Endothelial cell of umbilical vein (primary cell): ENCODE data around the gene DLGAP1. TPM values are rescaled to one million over a fixed set of nuclear protein-coding genes. Genes with fewer than 3 reads are reported as not detected.
A peak's percentile ranks its signal among the peaks of the same experiment; 100 is the strongest.

Source experiments
- BruUV-seq: library from RNA; stranded (reverse); fragments of 400-500 nt; replicated peaks from 2 replicates; lab custom pipeline; 2021; lab: Mats Ljungman, UMichigan
- CTCF ChIA-PET: fragments of 300-600, 350-600 bp; sonication (Branson Sonifier 250); formaldehyde crosslinking; loops from one replicate; lab custom pipeline; 2021; ENCODE audit warnings: antibody characterized with exemption, inconsistent platforms; lab: Charles Lee
- POLR2A ChIA-PET: fragments of 300-600, 350-600 bp; sonication (Branson Sonifier 250); formaldehyde crosslinking; loops from one replicate; lab custom pipeline; 2021; ENCODE audit warnings: antibody characterized with exemption, inconsistent platforms; lab: Charles Lee
- DNase-seq: peaks from one replicate; pipeline ENCODE4 v3.0.0-alpha.2; 2011; ENCODE audit warnings: low read depth, low spot score
- FAIRE-seq: peaks from 2 replicates; lab custom pipeline; 2011; peaks lifted over from hg19 to GRCh38; lab: Jason Lieb, UNC
- H2AFZ ChIP-seq: 2 replicates; pipeline ENCODE4 v1.6.0; 2012; ENCODE audit warnings: low read depth, low read length, control low read depth, inconsistent platforms
- H3K27ac ChIP-seq: 2 replicates; pipeline ENCODE4 v1.5.1; 2011; ENCODE audit warnings: low read depth, mild to moderate bottlenecking, control low read depth, low read length, moderate library complexity; ENCODE audit not compliant: insufficient read depth
- H3K27me3 ChIP-seq, 2 experiments: 2 replicates each; pipeline versions ENCODE4 v1.6.0 to v1.6.1; 2011; ENCODE audit warnings: low read length in 2 of 2, mixed read lengths in 1 of 2; ENCODE audit not compliant: control insufficient read depth in 2 of 2, insufficient read depth in 2 of 2
- H3K36me3 ChIP-seq, 2 experiments: 2 replicates in 1 of 2; 3 replicates in 1 of 2; pipeline ENCODE4 v1.5.1; 2011; ENCODE audit warnings: low read length in 2 of 2, mild to moderate bottlenecking in 1 of 2, moderate library complexity in 1 of 2; ENCODE audit not compliant: control insufficient read depth in 2 of 2, insufficient read depth in 2 of 2; ENCODE audit errors: extremely low read depth in 1 of 2
- H3K4me1 ChIP-seq: 3 replicates; pipeline ENCODE4 v1.5.1; 2011; ENCODE audit warnings: mild to moderate bottlenecking, low read length; ENCODE audit not compliant: control insufficient read depth, insufficient read depth; ENCODE audit errors: extremely low read depth
- H3K4me2 ChIP-seq: 2 replicates; pipeline ENCODE4 v1.6.1; 2011; ENCODE audit warnings: low read length, control low read depth, mixed read lengths; ENCODE audit not compliant: insufficient read depth
- H3K4me3 ChIP-seq, 3 experiments: fragments of 200-600 bp in 1 of 3; sonication (generic), shearing (Covaris generic) in 1 of 3; replicated peaks in 1 of 3; 2 replicates each; pipeline ENCODE4 v1.5.1; 2011 to 2016; ENCODE audit warnings: control low read depth in 3 of 3, low read length in 3 of 3, mild to moderate bottlenecking in 2 of 3, inconsistent platforms in 1 of 3, low read depth in 1 of 3, moderate library complexity in 1 of 3; ENCODE audit not compliant: insufficient read depth in 1 of 3
- H3K79me2 ChIP-seq: 2 replicates; pipeline ENCODE4 v1.6.0; 2012; ENCODE audit warnings: low read length, inconsistent platforms; ENCODE audit not compliant: control insufficient read depth, insufficient read depth
- H3K9ac ChIP-seq: replicated peaks from 2 replicates; pipeline ENCODE3; 2011; ENCODE audit warnings: low read length, control low read depth; ENCODE audit not compliant: insufficient read depth; ENCODE audit errors: extremely low read depth
- H3K9me1 ChIP-seq: replicated peaks from 3 replicates; pipeline ENCODE4 v1.6.0; 2011; ENCODE audit warnings: mild to moderate bottlenecking, low read length; ENCODE audit not compliant: control insufficient read depth, insufficient read depth; ENCODE audit errors: extremely low read depth
- H3K9me3 ChIP-seq: replicated peaks from 2 replicates; pipeline ENCODE4 v1.5.1; 2012; ENCODE audit warnings: low read length, inconsistent platforms; ENCODE audit not compliant: control insufficient read depth, insufficient read depth
- H4K20me1 ChIP-seq: replicated peaks from 2 replicates; pipeline ENCODE3; 2011; ENCODE audit warnings: mild to moderate bottlenecking, low read length; ENCODE audit not compliant: control insufficient read depth, insufficient read depth; ENCODE audit errors: extremely low read depth
- EZH2 ChIP-seq: IDR thresholded peaks from 2 replicates; pipeline ENCODE4 v1.6.1; 2012; ENCODE audit warnings: borderline replicate concordance, low read depth, mild to moderate bottlenecking, moderate library complexity, low read length, inconsistent platforms; ENCODE audit not compliant: severe bottlenecking
- FOS ChIP-seq: IDR thresholded peaks from 2 replicates; pipeline ENCODE4 v1.6.1; 2011; ENCODE audit warnings: mild to moderate bottlenecking, low read length, moderate library complexity, borderline replicate concordance; ENCODE audit not compliant: insufficient read depth
- GATA2 ChIP-seq: IDR thresholded peaks from 2 replicates; pipeline ENCODE4 v1.7.0; 2011; ENCODE audit warnings: low read depth, mild to moderate bottlenecking, moderate library complexity, mixed read lengths, low read length; ENCODE audit not compliant: insufficient read length, insufficient read depth
- JUN ChIP-seq: IDR thresholded peaks from 2 replicates; pipeline ENCODE4 v1.6.1; 2011; ENCODE audit warnings: borderline replicate concordance, low read depth; ENCODE audit not compliant: insufficient read length, insufficient read depth
- MYC ChIP-seq: IDR thresholded peaks from one replicate; pipeline ENCODE4 v1.6.1; 2011; ENCODE audit warnings: mild to moderate bottlenecking, low read depth, low read length
- POLR2A ChIP-seq: IDR thresholded peaks from 2 replicates; pipeline ENCODE4 v1.6.1; 2012; ENCODE audit warnings: low read depth, mild to moderate bottlenecking, control low read depth, low read length
- POLR2AphosphoS5 ChIP-seq: IDR thresholded peaks from 2 replicates; pipeline ENCODE4 v1.6.1; 2012; ENCODE audit warnings: low read depth, mild to moderate bottlenecking, control low read depth, low read length, moderate library complexity; ENCODE audit not compliant: insufficient read depth
- dilution Hi-C: fragments of 300-500 bp; cut with MboI; formaldehyde crosslinking; loops from one replicate; pipeline ENCODE4 v1.15.0; 2019; ENCODE audit warnings: low sequenced_read_pairs; ENCODE audit not compliant: extremely low pct_ligation_motif_present
- intact Hi-C: fragments of 100-400 bp; cut with micrococcal nuclease; formaldehyde crosslinking; loops from one replicate; pipeline ENCODE4 v1.10.0; 2022
- polyA plus RNA-seq, 4 experiments: library from polyadenylated mRNA; depleted of rRNA in 3 of 4; stranded (reverse) in 3 of 4; unstranded in 1 of 4; fragments of >200 nt; gene quantifications; 2 replicates each; pipeline versions ENCODE4 v1.2.1 to v1.2.3, GENCODE V29; 2011 to 2012; ENCODE audit warnings: missing spikeins in 1 of 4
- total RNA-seq: library from RNA; stranded (reverse); gene quantifications from 2 replicates; pipeline ENCODE4 v1.2.3, GENCODE V29; 2021
- TF ChIP-seq, protein P1 (sequence below): IDR thresholded peaks from 2 replicates; pipeline ENCODE4 v1.6.1; 2011; ENCODE audit not compliant: insufficient read depth, insufficient read length
- TF ChIP-seq, protein P2 (sequence below), 2 donors: IDR thresholded peaks; 1 replicate in 1 of 2; 2 replicates in 1 of 2; pipeline ENCODE4 v1.5.1; 2011; ENCODE audit warnings: low read length in 2 of 2, mild to moderate bottlenecking in 2 of 2, moderate library complexity in 2 of 2, control low read depth in 1 of 2, inconsistent platforms in 1 of 2, low read depth in 1 of 2; ENCODE audit not compliant: insufficient read depth in 1 of 2; ENCODE audit errors: extremely low read depth in 1 of 2

The DLGAP1 gene
- total and polyA plus RNA-seq, 2 donors (not counting 3 experiments of a cell fraction or from before 2014, with no cell fraction given) = 0.04 TPM; not detected in 1

DNA sequence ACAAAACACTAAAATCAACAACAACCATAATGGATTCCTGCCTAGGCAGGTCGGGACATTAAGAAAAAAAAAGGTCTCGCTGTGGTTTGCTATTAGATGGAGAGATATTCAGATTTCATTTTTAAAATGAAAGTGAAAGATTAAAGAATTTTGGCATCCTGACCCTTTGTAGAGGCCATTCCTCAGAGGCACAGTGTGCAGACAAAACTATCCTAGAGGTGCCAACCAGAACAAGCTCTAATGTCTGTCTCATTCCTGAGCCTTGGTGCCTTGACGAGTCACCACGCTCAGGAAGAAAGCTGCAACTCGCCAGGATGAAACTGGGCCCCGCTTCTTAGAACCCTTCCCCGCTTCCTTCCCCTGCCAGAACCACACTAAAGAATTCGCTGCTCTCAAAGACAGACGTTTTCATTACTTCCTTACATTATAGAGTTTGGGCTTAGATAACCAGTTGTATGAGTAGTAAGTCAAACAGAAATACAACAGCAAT is 849.1 kb downstream of the DLGAP1 start:
- intact Hi-C loops = loop anchor here (2.0 kb wide), 1 partner anchor 157 kb away; no protein-coding TSS in a partner anchor
- peak; percentile 67 for DNase-seq
- TF ChIP-seq POLR2AphosphoS5 = peak; percentile 33
- TF ChIP-seq FOS = peak; percentile 5
- TF ChIP-seq JUN = no peak
- TF ChIP-seq, protein P1, sequence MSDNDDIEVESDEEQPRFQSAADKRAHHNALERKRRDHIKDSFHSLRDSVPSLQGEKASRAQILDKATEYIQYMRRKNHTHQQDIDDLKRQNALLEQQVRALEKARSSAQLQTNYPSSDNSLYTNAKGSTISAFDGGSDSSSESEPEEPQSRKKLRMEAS = no peak
- no peak for TF ChIP-seq MYC
- peak; percentile 65 for TF ChIP-seq POLR2A
- TF ChIP-seq EZH2 = no peak
- TF ChIP-seq, protein P2, sequence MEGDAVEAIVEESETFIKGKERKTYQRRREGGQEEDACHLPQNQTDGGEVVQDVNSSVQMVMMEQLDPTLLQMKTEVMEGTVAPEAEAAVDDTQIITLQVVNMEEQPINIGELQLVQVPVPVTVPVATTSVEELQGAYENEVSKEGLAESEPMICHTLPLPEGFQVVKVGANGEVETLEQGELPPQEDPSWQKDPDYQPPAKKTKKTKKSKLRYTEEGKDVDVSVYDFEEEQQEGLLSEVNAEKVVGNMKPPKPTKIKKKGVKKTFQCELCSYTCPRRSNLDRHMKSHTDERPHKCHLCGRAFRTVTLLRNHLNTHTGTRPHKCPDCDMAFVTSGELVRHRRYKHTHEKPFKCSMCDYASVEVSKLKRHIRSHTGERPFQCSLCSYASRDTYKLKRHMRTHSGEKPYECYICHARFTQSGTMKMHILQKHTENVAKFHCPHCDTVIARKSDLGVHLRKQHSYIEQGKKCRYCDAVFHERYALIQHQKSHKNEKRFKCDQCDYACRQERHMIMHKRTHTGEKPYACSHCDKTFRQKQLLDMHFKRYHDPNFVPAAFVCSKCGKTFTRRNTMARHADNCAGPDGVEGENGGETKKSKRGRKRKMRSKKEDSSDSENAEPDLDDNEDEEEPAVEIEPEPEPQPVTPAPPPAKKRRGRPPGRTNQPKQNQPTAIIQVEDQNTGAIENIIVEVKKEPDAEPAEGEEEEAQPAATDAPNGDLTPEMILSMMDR (IDR thresholded peaks at IDR 0.05; ENCODE audit: extremely low read depth in 1 of 2, insufficient read depth in 1 of 2, low read depth in 1 of 2, low read length in 2 of 2) = no peak
- peak; percentile 10 for TF ChIP-seq GATA2

More for the DNA sequence above, 849.1 kb downstream of the DLGAP1 start:
- no peak overlapping the region for H2AFZ ChIP-seq
- no peaks in the 10 kb centered on the region for H3K36me3 ChIP-seq
- no peaks in the 10 kb centered on the region for H3K9me1 ChIP-seq
- dilution Hi-C loops = no loop called here
- H3K4me2 ChIP-seq = peak overlapping the region; percentile 86
- no TSS peak for BruUV-seq
- POLR2A ChIA-PET = interaction anchor here (1.0 to 2.4 kb wide), 7 partner anchors 11 to 152 kb away, joined by 3 to 13 read pairs (median 6); no protein-coding TSS in a partner anchor
- FAIRE-seq = peak; percentile 40
- H3K9ac ChIP-seq = peak overlapping the region; percentile 97
- no peaks in the 10 kb centered on the region for H3K27me3 ChIP-seq
- peak overlapping the region; percentile 96 for H3K27ac ChIP-seq
- peaks cover 24% of the 10 kb centered on the region for H3K79me2 ChIP-seq
- H3K4me1 ChIP-seq = peaks cover 43% of the 10 kb centered on the region
- peak overlapping the region; percentile 41 to 95 (median 83) for H3K4me3 ChIP-seq
- H4K20me1 ChIP-seq = no peaks in the 10 kb centered on the region
- no peaks in the 10 kb centered on the region for H3K9me3 ChIP-seq
- CTCF ChIA-PET = interaction anchor here (0.7 to 5.3 kb wide), 10 partner anchors 10 to 360 kb away, joined by 3 to 53 read pairs (median 6); no protein-coding TSS in a partner anchor
